SK-N-MC (cell line): ENCODE results near the gene ADPRS.

Experiments used
- DNase-seq: peaks from one replicate; pipeline ENCODE4 v3.0.0-alpha.2; 2011; ENCODE audit warnings: low read depth, low spot score
- H3K27ac ChIP-seq: fragments of 200-600 bp; sonication (generic); 2 replicates; pipeline ENCODE4 v1.5.1; 2016; ENCODE audit warnings: mixed run types
- H3K36me3 ChIP-seq: fragments of 200-600 bp; sonication (generic); 2 replicates; pipeline ENCODE4 v1.6.1; 2017; ENCODE audit warnings: antibody characterized with exemption, low read length, mixed read lengths; ENCODE audit not compliant: insufficient read depth
- H3K4me3 ChIP-seq: fragments of 200-600 bp; sonication (generic); 2 replicates; pipeline ENCODE4 v1.5.1; 2016
- H3K9ac ChIP-seq: fragments of 200-600 bp; sonication (generic); 2 replicates; pipeline ENCODE4 v1.8.0; 2017; ENCODE audit warnings: mixed run types, mixed read lengths; ENCODE audit not compliant: insufficient read length
- H3K9me3 ChIP-seq: fragments of 200-600 bp; sonication (generic); 2 replicates; pipeline ENCODE4 v1.6.1; 2017; ENCODE audit warnings: low read depth, mild to moderate bottlenecking, antibody characterized with exemption, low read length, moderate library complexity, mixed read lengths
- EZH2 ChIP-seq: fragments of 200-600 bp; sonication (generic); IDR thresholded peaks from one replicate; pipeline ENCODE4 v1.6.1; 2017; ENCODE audit warnings: antibody characterized with exemption
- FOXP2 ChIP-seq: optimal IDR thresholded peaks from 2 replicates; pipeline ENCODE3; 2011; ENCODE audit warnings: mild to moderate bottlenecking, moderate library complexity; ENCODE audit not compliant: insufficient read depth; ENCODE audit errors: extremely low read length, control extremely low read depth
- POLR2AphosphoS5 ChIP-seq: IDR thresholded peaks from 2 replicates; pipeline ENCODE4 v1.6.1; 2012; ENCODE audit warnings: mild to moderate bottlenecking, low read depth, low read length, borderline replicate concordance

The ADPRS gene

GRCh38 chr1:36085126-36085525 is 3.6 kb upstream of the ADPRS start:
- H3K27ac ChIP-seq, result no peak overlapping the region
- H3K9ac ChIP-seq, result no peak overlapping the region
- no peak for DNase-seq
- 0 out of 2 replicates have a peak, but pooled peaks cover 1% of the 10 kb centered on the region for H3K36me3 ChIP-seq
- no peak for TF ChIP-seq EZH2
- no peak for TF ChIP-seq POLR2AphosphoS5
- H3K9me3 ChIP-seq, result no peaks in the 10 kb centered on the region
- H3K4me3 ChIP-seq, result no peak overlapping the region

- DNase-seq, result no peak
- Histone ChIP-seq H3K4me3 (no peak overlapping the region), H3K9me3 (no peaks in the 10 kb centered on the region), H3K9ac (no peak overlapping the region), H3K36me3 (peaks cover 5% of the 10 kb centered on the region; the same call in 1 of the 2 replicates), H3K27ac (no peak overlapping the region)
- no peak for TF ChIP-seq EZH2
These were observed 2.8 kb upstream of the ADPRS start for GRCh38 chr1:36085686-36086526.

- no peak for DNase-seq
- H3K36me3 ChIP-seq, result peaks cover 12% of the 10 kb centered on the region
- H3K4me3 ChIP-seq, result no peak overlapping the region
- H3K27ac ChIP-seq, result no peak overlapping the region
- H3K9ac ChIP-seq, result no peak overlapping the region
- no peak for TF ChIP-seq POLR2AphosphoS5
- no peak for TF ChIP-seq EZH2
- no peak for TF ChIP-seq FOXP2
- no peaks in the 10 kb centered on the region for H3K9me3 ChIP-seq
These were observed 2.0 kb upstream of the ADPRS start for GRCh38 chr1:36086529-36087232.

- Histone ChIP-seq H3K36me3 (peaks cover 20% of the 10 kb centered on the region), H3K9me3 (no peaks in the 10 kb centered on the region), H3K9ac (no peak overlapping the region), H3K4me3 (peak overlapping the region; percentile 92; the same call in 1 of the 2 replicates), H3K27ac (no peak overlapping the region)
- TF ChIP-seq POLR2AphosphoS5, result no peak
- no peak for TF ChIP-seq FOXP2
- TF ChIP-seq EZH2, result no peak
- no peak for DNase-seq
These were observed 1.2 kb upstream of the ADPRS start for GRCh38 chr1:36087233-36088123.

- peak overlapping the region; percentile 42 for H3K27ac ChIP-seq
- peaks cover 28% of the 10 kb centered on the region for H3K36me3 ChIP-seq
- no peak for DNase-seq
- TF ChIP-seq FOXP2 (no peak), POLR2AphosphoS5 (no peak), EZH2 (no peak)
- peak overlapping the region; percentile 92 for H3K4me3 ChIP-seq
- no peaks in the 10 kb centered on the region for H3K9me3 ChIP-seq
- H3K9ac ChIP-seq, result peak overlapping the region; percentile 93
These were observed 471 bp upstream of the ADPRS start for GRCh38 chr1:36088265-36088576.

GRCh38 chr1:36089393-36090121 is 865 bp downstream of the ADPRS start:
- Histone ChIP-seq H3K27ac (no peak overlapping the region), H3K9me3 (no peaks in the 10 kb centered on the region), H3K9ac (peak overlapping the region; percentile 93), H3K36me3 (peaks cover 41% of the 10 kb centered on the region), H3K4me3 (peak overlapping the region; percentile 92)
- no peak for TF ChIP-seq POLR2AphosphoS5
- TF ChIP-seq FOXP2, result no peak
- TF ChIP-seq EZH2, result no peak
- DNase-seq, result no peak

- DNase-seq, result no peak
- Histone ChIP-seq H3K36me3 (peaks cover 46% of the 10 kb centered on the region), H3K9ac (no peak overlapping the region), H3K4me3 (no peak overlapping the region), H3K9me3 (no peaks in the 10 kb centered on the region), H3K27ac (no peak overlapping the region)
- TF ChIP-seq EZH2 (no peak), POLR2AphosphoS5 (no peak), FOXP2 (no peak)
These were observed 2.4 kb downstream of the ADPRS start for GRCh38 chr1:36091141-36091540.
